Cardiac fibroblast (primary cell): ENCODE measurements around the gene UGT1A5.

Experiments used
- DNase-seq, 2 donors: peaks; one replicate each; pipeline versions ENCODE4 v3.0.0 to v3.0.0-alpha.2; 2010; ENCODE audit warnings: low read depth in 2 of 2
- H3K4me3 ChIP-seq, 2 donors: replicated peaks in 1 of 2; 1 replicate in 1 of 2; 2 replicates in 1 of 2; pipeline ENCODE4 v1.5.1; 2011; ENCODE audit warnings: low read depth in 2 of 2, low read length in 2 of 2, mild to moderate bottlenecking in 2 of 2, moderate library complexity in 1 of 2
- TF ChIP-seq, protein P1 (sequence below): IDR thresholded peaks from one replicate; pipeline ENCODE4 v1.5.1; 2011; ENCODE audit warnings: low read depth, mild to moderate bottlenecking, low read length, inconsistent platforms

Gene UGT1A5

GRCh38 chr2:233764761-233765160 is 52.1 kb downstream of the UGT1A5 start:
- no peak overlapping the region for H3K4me3 ChIP-seq
- DNase-seq, result no peak
- TF ChIP-seq, protein P1, sequence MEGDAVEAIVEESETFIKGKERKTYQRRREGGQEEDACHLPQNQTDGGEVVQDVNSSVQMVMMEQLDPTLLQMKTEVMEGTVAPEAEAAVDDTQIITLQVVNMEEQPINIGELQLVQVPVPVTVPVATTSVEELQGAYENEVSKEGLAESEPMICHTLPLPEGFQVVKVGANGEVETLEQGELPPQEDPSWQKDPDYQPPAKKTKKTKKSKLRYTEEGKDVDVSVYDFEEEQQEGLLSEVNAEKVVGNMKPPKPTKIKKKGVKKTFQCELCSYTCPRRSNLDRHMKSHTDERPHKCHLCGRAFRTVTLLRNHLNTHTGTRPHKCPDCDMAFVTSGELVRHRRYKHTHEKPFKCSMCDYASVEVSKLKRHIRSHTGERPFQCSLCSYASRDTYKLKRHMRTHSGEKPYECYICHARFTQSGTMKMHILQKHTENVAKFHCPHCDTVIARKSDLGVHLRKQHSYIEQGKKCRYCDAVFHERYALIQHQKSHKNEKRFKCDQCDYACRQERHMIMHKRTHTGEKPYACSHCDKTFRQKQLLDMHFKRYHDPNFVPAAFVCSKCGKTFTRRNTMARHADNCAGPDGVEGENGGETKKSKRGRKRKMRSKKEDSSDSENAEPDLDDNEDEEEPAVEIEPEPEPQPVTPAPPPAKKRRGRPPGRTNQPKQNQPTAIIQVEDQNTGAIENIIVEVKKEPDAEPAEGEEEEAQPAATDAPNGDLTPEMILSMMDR, result no peak

DNA sequence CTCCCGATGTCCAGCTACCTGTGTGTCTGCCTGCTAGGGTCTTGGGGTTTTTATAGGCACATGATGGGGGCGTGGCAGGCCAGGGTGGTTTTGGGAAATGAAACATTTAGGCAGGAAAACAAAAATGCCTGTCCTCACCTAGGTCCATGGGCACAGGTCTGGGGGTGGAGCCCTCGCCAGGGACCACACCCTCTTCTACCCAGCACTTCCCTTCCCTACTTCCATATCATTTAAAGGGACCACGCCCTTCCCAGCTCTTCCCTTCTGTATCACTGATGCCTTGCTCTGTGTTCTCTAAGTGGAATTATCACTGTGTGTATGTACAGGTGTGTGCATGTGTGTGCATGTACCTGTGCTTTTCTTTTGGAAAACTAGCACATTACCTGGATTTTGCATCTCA is 53.7 kb downstream of the UGT1A5 start:
- no peak overlapping the region for H3K4me3 ChIP-seq
- no peak for DNase-seq
- TF ChIP-seq, protein P1, result no peak

GRCh38 chr2:233768076-233768475 is 55.4 kb downstream of the UGT1A5 start:
- TF ChIP-seq, protein P1, result no peak
- H3K4me3 ChIP-seq, result no peak overlapping the region
- DNase-seq, result no peak

GRCh38 chr2:233769260-233769659 is 56.6 kb downstream of the UGT1A5 start:
- H3K4me3 ChIP-seq, result no peak overlapping the region
- TF ChIP-seq, protein P1, result no peak
- DNase-seq, result no peak

DNA sequence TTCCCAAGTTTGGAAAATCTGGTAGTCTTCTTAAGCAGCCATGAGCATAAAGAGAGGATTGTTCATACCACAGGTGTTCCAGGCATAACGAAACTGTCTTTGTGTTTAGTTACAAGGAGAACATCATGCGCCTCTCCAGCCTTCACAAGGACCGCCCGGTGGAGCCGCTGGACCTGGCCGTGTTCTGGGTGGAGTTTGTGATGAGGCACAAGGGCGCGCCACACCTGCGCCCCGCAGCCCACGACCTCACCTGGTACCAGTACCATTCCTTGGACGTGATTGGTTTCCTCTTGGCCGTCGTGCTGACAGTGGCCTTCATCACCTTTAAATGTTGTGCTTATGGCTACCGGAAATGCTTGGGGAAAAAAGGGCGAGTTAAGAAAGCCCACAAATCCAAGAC is 59.4 kb downstream of the UGT1A5 start:
- H3K4me3 ChIP-seq, result no peak overlapping the region
- no peak for DNase-seq
- TF ChIP-seq, protein P1, result no peak

- DNase-seq, result peak in 1 of 2 donors; percentile 36
- TF ChIP-seq, protein P1, result no peak
- H3K4me3 ChIP-seq, result no peak overlapping the region
These were observed 59.9 kb downstream of the UGT1A5 start for GRCh38 chr2:233772583-233772982.

GRCh38 chr2:233773854-233774253 is 61.1 kb downstream of the UGT1A5 start:
- no peak for DNase-seq
- H3K4me3 ChIP-seq, result no peak overlapping the region
- TF ChIP-seq, protein P1, result no peak
